MM.1S (cell line): ENCODE data around the gene PADI1.

Experiments
- DNase-seq: peaks from one replicate; pipeline ENCODE4 v3.0.0-alpha.2; 2015
- H2AFZ ChIP-seq: fragments of 300-600 bp; sonication (generic); 2 replicates; pipeline ENCODE4 v1.6.0; 2016; ENCODE audit warnings: antibody characterized with exemption, low read length
- H3F3A ChIP-seq: fragments of 300-600 bp; sonication (generic); 2 replicates; pipeline ENCODE4 v1.6.1; 2016; ENCODE audit warnings: mild to moderate bottlenecking, antibody characterized with exemption, low read length, moderate library complexity, mixed read lengths; ENCODE audit not compliant: insufficient read depth
- H3K27ac ChIP-seq: fragments of 300-600 bp; sonication (generic); 2 replicates; pipeline ENCODE4 v1.5.1; 2016; ENCODE audit warnings: mild to moderate bottlenecking, low read length
- H3K27me3 ChIP-seq: fragments of 300-600 bp; sonication (generic); replicated peaks from 2 replicates; pipeline ENCODE4 v1.6.0; 2016; ENCODE audit warnings: low read length; ENCODE audit not compliant: insufficient read depth
- H3K36me3 ChIP-seq: fragments of 300-600 bp; sonication (generic); replicated peaks from 2 replicates; pipeline ENCODE4 v1.6.1; 2016; ENCODE audit warnings: mild to moderate bottlenecking, low read length, mixed read lengths; ENCODE audit not compliant: insufficient read depth
- H3K4me1 ChIP-seq: fragments of 300-600 bp; sonication (generic); 2 replicates; pipeline ENCODE4 v1.6.1; 2016; ENCODE audit warnings: low read length, mixed read lengths
- H3K4me2 ChIP-seq: fragments of 300-600 bp; sonication (generic); 2 replicates; pipeline ENCODE4 v1.6.0; 2016; ENCODE audit warnings: low read depth, low read length
- H3K4me3 ChIP-seq: fragments of 300-600 bp; sonication (generic); 2 replicates; pipeline ENCODE4 v1.5.1; 2016; ENCODE audit warnings: low read length, mixed read lengths
- H3K79me2 ChIP-seq: fragments of 300-600 bp; sonication (generic); 2 replicates; pipeline ENCODE4 v1.6.1; 2016; ENCODE audit warnings: mixed run types, low read length, mixed read lengths
- H3K9ac ChIP-seq: fragments of 300-600 bp; sonication (generic); 2 replicates; pipeline ENCODE4 v1.6.1; 2016; ENCODE audit warnings: low read length, mixed read lengths
- H3K9me2 ChIP-seq: fragments of 300-600 bp; sonication (generic); replicated peaks from 2 replicates; pipeline ENCODE4 v1.6.1; 2016; ENCODE audit warnings: mild to moderate bottlenecking, low read length, mixed read lengths; ENCODE audit not compliant: insufficient read depth
- H3K9me3 ChIP-seq: fragments of 300-600 bp; sonication (generic); replicated peaks from 2 replicates; pipeline ENCODE4 v1.6.1; 2016; ENCODE audit warnings: mild to moderate bottlenecking, low read length, mixed read lengths; ENCODE audit not compliant: insufficient read depth
- H4K20me1 ChIP-seq: fragments of 300-600 bp; sonication (generic); 2 replicates; pipeline ENCODE4 v1.6.1; 2016; ENCODE audit warnings: mild to moderate bottlenecking, low read length, moderate library complexity, mixed read lengths; ENCODE audit not compliant: insufficient read depth
- EZH2 ChIP-seq: fragments of 300-600 bp; sonication (generic); optimal IDR thresholded peaks from 2 replicates; pipeline ENCODE3; 2017; ENCODE audit warnings: low read depth, mild to moderate bottlenecking, antibody characterized with exemption, low read length, mixed read lengths
- EZH2phosphoT487 ChIP-seq: fragments of 300-600 bp; sonication (generic); IDR thresholded peaks from 2 replicates; pipeline ENCODE4 v1.6.1; 2018; ENCODE audit warnings: antibody characterized with exemption, low read length
- TF ChIP-seq, protein P1 (sequence below): fragments of 300-600 bp; sonication (generic); IDR thresholded peaks from 2 replicates; pipeline ENCODE4 v1.5.1; 2016; ENCODE audit warnings: antibody characterized with exemption, low read length, mixed read lengths

PADI1 gene, protein sequence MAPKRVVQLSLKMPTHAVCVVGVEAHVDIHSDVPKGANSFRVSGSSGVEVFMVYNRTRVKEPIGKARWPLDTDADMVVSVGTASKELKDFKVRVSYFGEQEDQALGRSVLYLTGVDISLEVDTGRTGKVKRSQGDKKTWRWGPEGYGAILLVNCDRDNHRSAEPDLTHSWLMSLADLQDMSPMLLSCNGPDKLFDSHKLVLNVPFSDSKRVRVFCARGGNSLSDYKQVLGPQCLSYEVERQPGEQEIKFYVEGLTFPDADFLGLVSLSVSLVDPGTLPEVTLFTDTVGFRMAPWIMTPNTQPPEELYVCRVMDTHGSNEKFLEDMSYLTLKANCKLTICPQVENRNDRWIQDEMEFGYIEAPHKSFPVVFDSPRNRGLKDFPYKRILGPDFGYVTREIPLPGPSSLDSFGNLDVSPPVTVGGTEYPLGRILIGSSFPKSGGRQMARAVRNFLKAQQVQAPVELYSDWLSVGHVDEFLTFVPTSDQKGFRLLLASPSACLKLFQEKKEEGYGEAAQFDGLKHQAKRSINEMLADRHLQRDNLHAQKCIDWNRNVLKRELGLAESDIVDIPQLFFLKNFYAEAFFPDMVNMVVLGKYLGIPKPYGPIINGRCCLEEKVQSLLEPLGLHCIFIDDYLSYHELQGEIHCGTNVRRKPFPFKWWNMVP

DNA sequence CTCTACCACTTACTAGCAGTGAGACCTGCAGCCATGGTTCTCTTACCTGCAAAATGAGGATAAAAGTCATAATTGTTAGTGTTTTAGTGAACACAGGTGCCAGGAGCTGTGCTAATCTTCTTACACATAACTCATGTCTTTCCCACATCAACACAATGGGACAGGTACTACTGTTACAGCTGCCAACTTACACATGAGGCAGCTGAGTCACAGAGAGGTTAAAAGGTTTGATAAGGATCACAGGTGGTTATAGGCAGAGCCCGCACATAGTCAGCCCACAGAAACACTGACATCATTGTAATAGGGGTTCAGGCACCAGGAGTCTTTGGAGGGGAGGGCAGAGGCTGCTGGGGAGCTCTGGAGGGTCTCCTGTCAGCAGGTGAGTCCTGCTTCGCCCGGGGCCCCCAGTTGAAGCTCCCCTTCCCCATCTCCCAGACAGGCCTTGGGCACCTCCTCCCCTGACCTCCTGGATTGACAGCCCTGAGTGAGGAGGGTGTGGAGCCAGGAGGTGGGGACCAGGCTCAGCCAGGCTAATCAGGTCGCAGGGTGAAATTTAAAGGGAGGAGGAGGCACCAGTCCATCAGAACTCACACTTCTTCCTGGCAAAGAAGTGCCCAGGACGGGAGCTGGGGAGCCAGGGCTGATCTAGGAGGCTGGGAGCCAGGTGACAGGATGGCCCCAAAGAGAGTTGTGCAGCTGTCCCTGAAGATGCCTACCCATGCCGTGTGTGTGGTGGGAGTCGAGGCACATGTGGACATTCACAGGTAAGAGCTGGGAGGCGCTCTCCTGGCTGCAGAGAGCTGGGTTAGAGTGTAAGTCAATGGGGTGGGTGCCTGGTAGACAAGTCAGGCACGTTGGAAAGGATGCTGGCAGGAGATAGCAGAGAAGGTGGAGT is at the start of gene PADI1:
Gene PADI1, plus strand, starts transcription at position 583 of the 895 bp plus-strand sequence. Its CDS starts 90 bp downstream, at position 673.
- Histone ChIP-seq H2AFZ (no peak within 1 kb of the TSS), H3K9me3 (no peaks in the 10 kb centered on the region), H3K4me3 (no peak within 1 kb of the TSS), H3K79me2 (no peaks in the 10 kb centered on the region), H3K9ac (no peak within 1 kb of the TSS), H3K27me3 (peaks cover 94% of the 10 kb centered on the region), H3K4me2 (no peak within 1 kb of the TSS), H3K9me2 (no peaks in the 10 kb centered on the region), H4K20me1 (no peaks in the 10 kb centered on the region), H3K4me1 (no peaks in the 10 kb centered on the region), H3K27ac (no peak within 1 kb of the TSS), H3F3A (no peaks in the 10 kb centered on the region), H3K36me3 (no peaks in the 10 kb centered on the region)
- no peak for DNase-seq
- TF ChIP-seq EZH2phosphoT487: no peak
- TF ChIP-seq, protein P1, sequence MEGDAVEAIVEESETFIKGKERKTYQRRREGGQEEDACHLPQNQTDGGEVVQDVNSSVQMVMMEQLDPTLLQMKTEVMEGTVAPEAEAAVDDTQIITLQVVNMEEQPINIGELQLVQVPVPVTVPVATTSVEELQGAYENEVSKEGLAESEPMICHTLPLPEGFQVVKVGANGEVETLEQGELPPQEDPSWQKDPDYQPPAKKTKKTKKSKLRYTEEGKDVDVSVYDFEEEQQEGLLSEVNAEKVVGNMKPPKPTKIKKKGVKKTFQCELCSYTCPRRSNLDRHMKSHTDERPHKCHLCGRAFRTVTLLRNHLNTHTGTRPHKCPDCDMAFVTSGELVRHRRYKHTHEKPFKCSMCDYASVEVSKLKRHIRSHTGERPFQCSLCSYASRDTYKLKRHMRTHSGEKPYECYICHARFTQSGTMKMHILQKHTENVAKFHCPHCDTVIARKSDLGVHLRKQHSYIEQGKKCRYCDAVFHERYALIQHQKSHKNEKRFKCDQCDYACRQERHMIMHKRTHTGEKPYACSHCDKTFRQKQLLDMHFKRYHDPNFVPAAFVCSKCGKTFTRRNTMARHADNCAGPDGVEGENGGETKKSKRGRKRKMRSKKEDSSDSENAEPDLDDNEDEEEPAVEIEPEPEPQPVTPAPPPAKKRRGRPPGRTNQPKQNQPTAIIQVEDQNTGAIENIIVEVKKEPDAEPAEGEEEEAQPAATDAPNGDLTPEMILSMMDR: no peak
- TF ChIP-seq EZH2: no peak

GRCh38 chr1:17155257-17155920 is 49.5 kb upstream of the PADI1 start:
- H3K4me3 ChIP-seq: peak overlapping the region; percentile 25
- H3K9ac ChIP-seq: no peak overlapping the region; the same call in 1 of the 2 replicates
- peaks cover 54% of the 10 kb centered on the region for H3K27me3 ChIP-seq
- H3F3A ChIP-seq: no peaks in the 10 kb centered on the region
- no peaks in the 10 kb centered on the region for H3K79me2 ChIP-seq
- H3K9me3 ChIP-seq: no peaks in the 10 kb centered on the region
- H4K20me1 ChIP-seq: no peaks in the 10 kb centered on the region
- H2AFZ ChIP-seq: peak overlapping the region; percentile 59
- no peaks in the 10 kb centered on the region for H3K4me1 ChIP-seq
- no peaks in the 10 kb centered on the region for H3K9me2 ChIP-seq
- TF ChIP-seq EZH2 (no peak), EZH2phosphoT487 (no peak)
- TF ChIP-seq, protein P1: no peak
- H3K4me2 ChIP-seq: peak overlapping the region; percentile 79; the same call in 1 of the 2 replicates
- no peak overlapping the region for H3K27ac ChIP-seq
- no peaks in the 10 kb centered on the region for H3K36me3 ChIP-seq
- no peak for DNase-seq

GRCh38 chr1:17156108-17156507 is 48.8 kb upstream of the PADI1 start:
- Histone ChIP-seq H3F3A (no peaks in the 10 kb centered on the region), H3K4me1 (no peaks in the 10 kb centered on the region), H3K36me3 (no peaks in the 10 kb centered on the region), H3K27ac (no peak overlapping the region), H3K9me3 (no peaks in the 10 kb centered on the region), H3K9me2 (no peaks in the 10 kb centered on the region), H3K27me3 (peaks cover 47% of the 10 kb centered on the region), H3K4me3 (peak overlapping the region; percentile 25), H3K79me2 (no peaks in the 10 kb centered on the region), H3K4me2 (peak overlapping the region; percentile 79; the same call in 1 of the 2 replicates), H4K20me1 (no peaks in the 10 kb centered on the region), H3K9ac (no peak overlapping the region; the same call in 1 of the 2 replicates), H2AFZ (peak overlapping the region; percentile 59)
- peak; percentile 87 for DNase-seq
- TF ChIP-seq EZH2 (no peak), EZH2phosphoT487 (no peak)
- TF ChIP-seq, protein P1: no peak
